Cardiac septum (tissue), 1 donor: ENCODE results near the gene MMD. TPM values are rescaled to one million over a fixed set of nuclear protein-coding genes. Genes with fewer than 3 reads are reported as not detected.

Source experiments
- DNase-seq: peaks from one replicate; pipeline ENCODE4 v3.0.0-alpha.2; 2020; ENCODE audit warnings: low spot score
- intact Hi-C: fragments of 100-400 bp; cut with DNase I; formaldehyde crosslinking; loops from one replicate; pipeline ENCODE4 v1.14.0; 2022
- total RNA-seq: library from RNA; stranded (reverse); fragmentation: NEBNext Ultra II Directional; extraction: Animal tissue kit (Norgen Biotek cat#: 25700); gene quantifications from one replicate; pipeline ENCODE4 v1.2.1, GENCODE V29; 2021
- donor health status: DM: no; HTN: no; CAD: no.

Gene MMD
- total RNA-seq, 1 donor from 2014 or later, result 12.6 TPM

DNA sequence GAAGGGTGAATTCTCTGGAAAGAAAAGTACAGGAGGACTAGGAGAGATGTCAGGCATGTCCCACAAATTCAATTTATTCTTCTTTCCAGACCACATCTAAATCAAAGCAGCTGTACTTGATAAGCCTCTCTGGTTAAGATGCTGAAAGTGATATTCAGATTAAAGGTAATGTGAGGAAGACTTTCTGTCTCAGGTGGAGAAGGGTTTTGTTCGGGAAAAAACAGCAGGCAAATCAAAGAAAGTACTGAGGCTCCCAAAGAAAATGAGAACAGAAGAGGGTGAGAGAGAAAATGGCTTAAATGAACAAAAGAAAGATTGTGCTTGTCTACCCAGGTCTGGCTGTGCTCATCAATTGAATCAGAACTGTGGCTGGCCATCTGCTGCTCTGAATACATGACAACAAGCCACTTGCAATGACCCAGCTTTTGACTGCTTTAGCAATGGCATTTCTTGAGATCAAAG, 55.6 kb downstream of the MMD start:
- no peak for DNase-seq
- intact Hi-C loops, result no loop called here

DNA sequence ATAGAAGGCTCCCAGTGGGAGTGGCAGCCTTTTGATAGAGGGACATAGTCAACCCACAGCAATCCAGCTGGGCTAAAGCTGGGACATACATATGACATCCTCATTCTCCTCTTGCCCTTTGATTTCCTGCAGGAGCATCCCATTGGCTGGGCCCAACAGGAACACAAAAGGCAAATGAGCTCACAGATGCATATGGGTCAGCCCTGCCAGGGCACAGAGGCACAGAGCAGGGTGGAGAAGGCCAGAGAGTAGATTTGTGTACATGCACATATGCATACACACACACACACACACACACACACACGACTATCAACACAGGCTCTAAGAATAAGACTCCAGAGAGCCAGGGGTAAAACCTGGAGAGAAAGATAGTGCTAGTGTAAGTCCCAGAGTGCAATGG, 58.6 kb downstream of the MMD start:
- DNase-seq, result no peak
- intact Hi-C loops, result no loop called here

DNA sequence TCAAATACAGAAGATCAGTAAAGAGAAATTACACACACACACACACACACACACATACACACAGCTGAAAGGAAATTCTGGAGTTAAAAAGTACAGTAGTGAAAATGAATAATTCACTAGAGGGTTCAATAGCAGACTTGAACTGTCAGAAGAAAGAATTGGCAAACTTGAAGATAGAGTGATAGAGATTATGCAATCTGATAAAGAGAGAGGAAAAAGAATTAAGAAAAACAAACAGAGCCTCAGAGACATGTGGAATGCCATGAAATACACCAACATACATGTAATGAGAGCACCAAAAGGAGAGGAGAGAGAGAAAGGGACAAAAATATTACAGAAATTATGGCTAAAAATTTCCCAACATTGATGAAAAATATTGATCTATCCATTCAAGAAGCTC, 60.7 kb downstream of the MMD start:
- no peak for DNase-seq
- intact Hi-C loops, result no loop called here

DNA sequence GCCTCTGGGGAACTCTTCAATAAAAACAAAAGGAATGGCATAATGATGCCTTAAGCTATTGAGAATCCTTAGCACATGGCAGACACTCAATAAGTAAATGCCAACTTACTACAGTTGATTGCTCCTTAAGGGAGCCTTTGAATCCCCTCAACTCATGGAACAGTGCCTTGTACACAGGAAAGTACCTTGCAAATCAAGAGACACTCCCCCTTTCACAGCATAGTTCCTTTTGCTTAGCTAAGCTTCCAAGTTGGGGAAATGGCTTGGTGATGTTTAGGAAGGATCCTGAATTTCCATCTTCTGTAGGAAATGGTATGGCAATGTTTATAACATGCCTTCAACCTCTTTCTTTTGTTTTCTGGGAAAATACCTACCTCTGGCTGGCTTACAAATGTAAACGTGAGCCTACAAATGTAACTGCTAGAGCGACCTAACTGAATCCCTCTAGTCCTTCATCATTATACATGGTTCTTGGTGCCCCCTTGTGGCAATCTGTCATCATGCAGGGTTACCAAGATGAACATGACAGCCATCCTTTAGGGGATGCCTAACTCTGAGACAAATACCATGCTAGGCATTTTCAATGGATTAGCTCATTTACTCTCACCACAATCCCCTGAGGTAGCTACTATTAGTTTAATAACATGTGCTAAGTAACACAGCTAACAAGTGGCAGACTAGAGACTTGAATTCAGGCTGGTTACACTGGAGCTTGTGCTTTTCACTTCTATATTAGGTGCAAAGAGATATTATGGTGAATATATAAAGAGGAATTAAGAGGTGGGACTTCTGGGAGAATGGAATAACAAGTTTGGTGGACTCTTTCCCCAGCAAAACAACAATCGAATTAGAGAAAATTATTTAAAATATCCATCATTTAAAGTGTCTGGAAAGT, 65.0 kb downstream of the MMD start:
- DNase-seq, result no peak
- intact Hi-C loops, result loop anchor here (5.0 to 10.0 kb wide), 2 partner anchors 156 to 302 kb away; partner anchors contain the start of gene SMIM36

DNA sequence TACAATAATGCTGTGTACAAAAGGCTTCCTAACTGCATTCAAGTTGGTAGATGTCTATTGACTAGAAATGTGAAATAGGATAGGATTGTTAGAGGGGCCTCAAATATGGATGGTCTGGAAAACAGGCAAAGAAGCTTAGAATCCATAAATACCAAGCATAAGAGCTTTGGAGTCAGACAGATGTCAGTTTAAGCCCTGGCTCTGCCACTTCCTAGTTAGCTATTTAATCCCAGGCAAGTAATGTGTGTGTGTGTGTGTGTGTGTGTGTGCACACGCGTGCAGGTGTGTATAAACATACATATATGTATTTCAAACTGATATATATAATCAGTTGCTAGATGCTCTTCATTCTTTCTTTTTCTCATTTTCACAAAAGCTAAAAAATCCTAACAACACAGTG, 66.7 kb downstream of the MMD start:
- intact Hi-C loops, result loop anchor here (5.0 to 10.0 kb wide), 2 partner anchors 157 to 300 kb away; partner anchors contain the start of gene SMIM36

DNA sequence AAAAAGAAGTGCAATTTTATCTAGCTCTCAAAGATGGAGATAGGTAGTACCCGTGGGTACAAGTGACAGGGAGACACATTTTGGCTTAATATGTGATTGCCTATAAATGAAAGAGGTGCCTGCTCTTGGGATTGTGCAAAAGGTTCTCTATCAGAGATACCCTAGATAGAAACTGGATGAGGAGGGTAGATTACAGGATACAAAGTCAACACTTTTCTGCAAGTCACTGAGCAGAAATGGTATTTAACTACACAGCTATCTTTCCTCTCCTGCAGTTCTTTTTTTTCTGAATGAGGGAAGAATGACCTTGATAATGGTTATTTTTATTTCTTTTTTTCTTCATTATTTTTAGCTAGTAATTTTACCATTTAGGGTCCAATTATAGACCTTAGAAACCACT, 67.6 kb downstream of the MMD start:
- no peak for DNase-seq
- intact Hi-C loops, result loop anchor here (10.0 kb wide), 1 partner anchor 299 kb away; no protein-coding TSS in a partner anchor

More for the DNA sequence above, 66.7 kb downstream of the MMD start:
- no peak for DNase-seq

DNA sequence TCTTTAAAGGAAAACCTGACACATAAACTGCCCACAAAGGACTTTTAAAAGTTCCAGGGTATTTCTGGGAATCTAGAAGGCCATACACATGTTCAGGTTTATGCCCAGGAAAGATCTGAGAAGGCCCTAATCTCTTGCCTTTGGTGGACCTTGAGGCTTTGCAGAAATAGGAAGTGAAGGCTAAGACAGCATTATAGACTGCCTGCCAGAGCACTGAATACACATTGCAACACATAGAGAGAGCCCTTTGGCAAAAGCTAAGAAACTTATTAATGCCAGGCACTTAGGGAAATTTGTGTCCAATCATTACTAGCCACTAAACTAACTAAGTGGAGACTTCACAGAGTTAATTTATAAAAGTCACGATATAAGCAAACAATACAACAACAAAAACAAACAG, 70.4 kb downstream of the MMD start:
- DNase-seq, result no peak
- intact Hi-C loops, result loop anchor here (10.0 kb wide), 1 partner anchor 296 kb away; no protein-coding TSS in a partner anchor

DNA sequence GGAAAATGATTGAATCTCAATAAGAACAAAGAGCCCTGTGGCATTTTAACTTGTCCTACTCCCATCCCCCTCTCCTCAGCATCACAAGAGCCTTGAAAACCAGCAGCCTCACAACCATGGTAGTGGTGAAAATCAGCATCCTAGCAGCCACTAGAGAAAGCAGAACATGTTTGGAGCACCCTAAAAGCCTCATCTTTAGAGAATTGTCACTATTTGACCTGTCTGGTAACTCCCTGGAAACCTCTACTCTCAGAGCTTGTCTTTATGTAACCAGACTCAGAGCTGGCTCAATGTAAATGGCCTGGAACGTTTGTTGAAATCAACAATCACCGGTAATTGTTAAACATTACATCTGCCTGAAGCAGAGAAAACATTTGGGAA, 70.8 kb downstream of the MMD start:
- no peak for DNase-seq
- intact Hi-C loops, result loop anchor here (10.0 kb wide), 1 partner anchor 296 kb away; no protein-coding TSS in a partner anchor

DNA sequence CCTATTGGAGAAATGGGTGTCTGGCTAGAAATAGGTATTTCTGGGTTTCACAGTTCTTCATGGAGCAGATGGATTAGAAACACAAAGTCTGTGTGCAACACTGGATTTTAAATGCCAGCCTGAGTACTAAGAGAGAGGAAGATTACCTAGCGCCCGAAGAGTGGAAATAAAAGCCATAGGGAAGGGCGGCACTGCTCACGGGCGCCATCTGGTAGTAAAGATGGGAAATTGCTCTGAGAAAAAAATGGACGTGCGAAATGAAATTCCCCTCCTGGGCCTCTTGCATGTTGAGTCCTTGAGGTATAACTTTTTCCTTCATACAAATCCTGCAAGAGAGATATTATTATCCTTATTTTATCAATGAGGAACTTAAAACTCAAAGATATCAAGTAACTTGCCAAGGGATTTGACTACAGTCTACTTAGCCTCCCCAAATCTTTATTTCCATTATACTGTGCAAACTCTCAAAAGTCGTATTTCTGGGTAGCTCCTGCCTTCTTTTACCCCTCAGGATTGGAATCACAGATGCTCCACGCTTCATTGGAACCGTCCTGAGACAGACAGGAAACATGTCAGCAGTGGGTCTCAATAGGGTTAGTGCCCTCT, 72.8 kb downstream of the MMD start:
- DNase-seq, result no peak
- intact Hi-C loops, result loop anchor here (5.0 to 10.0 kb wide), 3 partner anchors 84 to 357 kb away; partner anchors contain the start of gene HLF

DNA sequence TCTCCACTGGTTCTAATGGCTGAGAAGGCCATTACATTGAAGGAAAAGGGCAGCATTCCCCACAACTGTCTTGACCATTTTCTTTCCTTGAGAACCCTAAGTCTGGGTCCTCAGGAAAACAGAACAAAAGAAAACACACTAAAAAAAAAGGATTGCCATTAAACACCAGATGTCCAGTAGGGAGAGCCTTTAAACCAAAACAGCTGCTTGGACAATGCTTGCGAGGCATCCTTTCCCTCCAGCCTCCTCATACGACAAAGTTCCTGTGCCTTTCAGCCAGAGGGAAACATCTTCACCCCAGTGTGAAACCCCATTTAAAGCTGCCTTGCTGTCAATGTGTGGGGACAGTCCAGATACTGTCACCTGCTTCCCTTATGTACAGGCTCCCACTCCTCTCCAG, 74.3 kb downstream of the MMD start:
- no peak for DNase-seq
- intact Hi-C loops, result loop anchor here (5.0 to 10.0 kb wide), 3 partner anchors 83 to 355 kb away; partner anchors contain the start of gene HLF

DNA sequence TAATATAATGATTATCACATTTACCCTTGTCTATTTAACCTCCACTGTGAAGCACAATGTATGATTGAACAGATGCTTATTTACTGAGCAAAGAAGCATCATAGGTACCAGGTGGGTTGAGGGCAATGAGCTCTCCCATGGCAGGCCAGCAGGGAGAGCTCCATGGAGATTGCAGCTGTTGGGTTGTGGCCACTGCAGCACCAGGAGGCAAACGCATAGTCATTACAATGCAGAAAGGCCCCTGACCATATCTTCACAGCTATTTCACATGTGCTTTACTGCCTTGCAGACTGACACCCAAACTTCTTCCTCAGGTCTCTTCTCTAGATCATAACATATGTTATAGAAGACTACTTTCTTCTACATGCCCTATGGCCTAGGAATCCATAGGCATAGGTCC, 75.0 kb downstream of the MMD start:
- no peak for DNase-seq
- intact Hi-C loops, result loop anchor here (5.0 to 10.0 kb wide), 3 partner anchors 82 to 354 kb away; partner anchors contain the start of gene HLF

DNA sequence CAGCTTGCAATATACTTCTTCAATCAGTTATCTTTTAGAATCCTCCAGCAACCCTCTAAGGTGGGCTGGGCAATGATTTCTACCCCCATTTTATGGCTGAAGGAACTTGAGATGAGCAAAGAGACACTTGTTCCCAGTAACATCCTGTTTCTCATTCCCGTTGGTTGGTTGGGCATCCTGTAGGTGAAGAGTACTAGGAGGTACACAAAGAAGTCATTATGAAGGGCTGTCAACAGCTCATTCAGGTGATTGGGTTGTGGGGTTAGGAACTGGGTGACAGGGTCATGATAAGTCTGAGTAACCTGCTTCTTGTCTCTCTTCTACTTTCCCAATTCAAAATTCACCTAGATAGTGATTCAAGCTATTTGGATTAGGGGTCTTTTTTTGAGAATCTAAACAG, 76.5 kb downstream of the MMD start:
- intact Hi-C loops, result loop anchor here (5.0 to 10.0 kb wide), 3 partner anchors 80 to 353 kb away; partner anchors contain the start of gene HLF
- no peak for DNase-seq

DNA sequence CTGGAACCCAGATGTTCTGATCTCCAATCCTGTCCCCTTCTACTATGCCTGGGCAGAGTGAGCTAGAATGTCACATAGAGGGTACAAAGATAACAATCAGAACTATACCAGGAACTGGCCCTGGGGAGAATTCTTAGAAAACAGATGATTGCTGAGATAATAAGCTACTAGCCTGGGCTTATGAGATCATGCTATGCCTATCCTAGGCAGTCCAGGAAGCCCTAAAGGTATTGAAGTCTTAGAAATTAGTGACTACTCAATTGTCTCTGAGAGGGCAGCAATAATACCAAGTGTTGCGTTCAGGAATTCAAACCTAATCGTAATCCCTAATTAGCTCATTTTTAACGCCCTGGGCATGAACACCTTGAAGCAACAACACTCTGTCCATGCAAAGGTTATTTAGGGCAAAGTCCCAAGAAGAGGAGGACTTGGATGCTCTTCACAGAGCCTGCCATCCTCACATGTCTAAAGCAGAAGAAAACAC, 77.1 kb downstream of the MMD start:
- no peak for DNase-seq
- intact Hi-C loops, result loop anchor here (10.0 kb wide), 2 partner anchors 80 to 110 kb away; partner anchors contain the start of gene HLF

DNA sequence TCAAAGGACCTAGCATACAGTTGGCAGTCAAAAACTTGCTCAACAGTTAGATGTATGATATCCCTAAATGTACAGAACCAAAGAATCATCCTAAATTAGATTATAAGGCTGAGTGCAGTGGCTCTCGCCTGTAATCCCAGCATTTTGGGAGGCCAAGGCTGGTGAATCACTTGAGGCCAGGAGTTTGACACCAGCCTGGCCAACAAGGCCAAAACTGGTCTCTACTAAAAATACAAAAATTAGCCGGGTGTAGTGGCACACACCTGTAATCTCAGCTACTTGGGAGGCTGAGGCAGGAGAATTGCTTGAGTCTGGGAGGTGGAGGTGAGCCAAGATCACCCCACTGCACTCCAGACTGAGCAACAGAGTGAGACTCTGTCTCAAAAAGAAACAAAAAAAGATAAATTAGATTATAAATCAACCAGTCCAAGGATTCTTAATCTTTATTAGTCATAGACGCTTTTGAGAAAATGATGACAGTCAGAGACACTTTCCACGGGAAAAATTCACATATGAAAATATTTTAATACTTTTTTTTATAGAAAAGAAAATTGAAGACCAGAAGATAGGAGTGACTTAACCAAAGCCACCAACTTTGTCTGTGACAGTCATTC, 77.6 kb downstream of the MMD start:
- intact Hi-C loops, result loop anchor here (10.0 kb wide), 2 partner anchors 79 to 109 kb away; partner anchors contain the start of gene HLF
- DNase-seq, result no peak

DNA sequence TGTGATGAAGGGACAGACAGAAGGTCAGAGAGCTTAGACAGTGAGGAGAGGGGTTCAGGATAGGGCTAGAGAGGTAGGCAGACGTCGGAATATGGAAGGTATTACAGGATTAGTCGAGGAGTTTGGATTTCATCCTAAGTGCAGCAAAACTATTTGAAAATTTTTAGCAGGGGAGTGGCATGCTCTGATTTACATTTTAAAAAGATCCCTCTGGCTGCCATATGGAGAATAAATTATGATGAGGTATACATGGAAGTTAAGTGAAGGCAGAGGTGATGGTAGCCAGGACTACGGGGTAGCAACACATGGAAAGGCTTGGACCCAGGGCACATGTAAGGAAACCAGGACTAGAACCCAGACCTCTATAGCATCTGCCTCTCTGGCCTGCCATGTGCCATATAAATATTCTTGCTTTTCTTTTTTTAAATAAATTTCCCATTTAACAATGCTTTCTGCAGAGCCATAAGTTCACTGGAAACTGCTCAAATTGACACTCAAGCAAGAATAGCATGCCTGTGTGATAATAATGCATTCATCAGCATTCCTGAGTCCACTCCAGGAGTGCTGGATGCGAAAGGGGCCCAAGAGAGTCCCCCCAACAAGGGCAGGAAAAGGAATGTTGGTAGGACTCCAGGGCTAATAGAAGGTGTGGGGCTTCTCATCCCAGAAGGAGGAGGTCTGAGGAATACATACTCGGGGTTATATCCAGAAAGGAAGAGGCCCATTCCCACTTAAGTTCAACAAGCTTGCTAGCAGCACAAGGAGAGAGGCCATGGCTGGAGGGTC, 78.6 kb downstream of the MMD start:
- intact Hi-C loops, result loop anchor here (10.0 kb wide), 2 partner anchors 78 to 108 kb away; partner anchors contain the start of gene HLF
- DNase-seq, result no peak
